GM12873 (cell line): ENCODE data around the gene HNRNPUL1.
A peak's percentile ranks its signal among the peaks of the same experiment; 100 is the strongest.

ENCODE experiments used
- CTCF ChIP-seq: IDR thresholded peaks from 2 replicates; pipeline ENCODE4 v1.5.1; 2012; ENCODE audit warnings: low read depth, mild to moderate bottlenecking, moderate library complexity, low read length, control low read depth; ENCODE audit not compliant: insufficient read depth; ENCODE audit errors: missing control alignments

The HNRNPUL1 gene

GRCh38 chr19:41263850-41264580 lies at the start of gene HNRNPUL1:
HNRNPUL1 (plus strand) TSS chr19:41264372; CDS start chr19:41264504, 132 bp downstream.
- TF ChIP-seq CTCF, result peak; percentile 37

GRCh38 chr19:41217741-41218140 lies 46.4 kb upstream of the HNRNPUL1 start:
- no peak for TF ChIP-seq CTCF

GRCh38 chr19:41218249-41218614 lies 45.9 kb upstream of the HNRNPUL1 start:
- TF ChIP-seq CTCF, result no peak

- TF ChIP-seq CTCF, result no peak
These were observed 45.3 kb upstream of the HNRNPUL1 start, which contains the start of gene AXL for GRCh38 chr19:41218615-41219507. AXL (plus strand) TSS chr19:41219223; CDS start chr19:41219393, 170 bp downstream.

- TF ChIP-seq CTCF, result no peak
These were observed 44.1 kb upstream of the HNRNPUL1 start for GRCh38 chr19:41219924-41220567.

GRCh38 chr19:41220811-41221210 lies 43.4 kb upstream of the HNRNPUL1 start:
- no peak for TF ChIP-seq CTCF
